SKM-1 (cell line): ENCODE data around the gene BYSL.
"Not testable (repeated sequence)": the region's sequence is repeated elsewhere in the genome, so short reads cannot be mapped to it uniquely, and the experiment has no call there.

ENCODE experiments used
- DNase-seq: peaks from one replicate; lab custom pipeline; 2025; ENCODE audit not compliant: unreplicated experiment; lab: John Stamatoyannopoulos, UW

BYSL gene

GRCh38 chr6:41941280-41942066 is 20.2 kb downstream of the BYSL start, which contains the start of gene CCND3:
Gene CCND3 (minus strand): TSS chr6:41941808. CDS start chr6:41941649, 159 bp downstream.
- DNase-seq: peak; percentile 88

- no peak for DNase-seq
Observed at GRCh38 chr6:41942067-41942851, 21.0 kb downstream of the BYSL start.

- DNase-seq: not testable (repeated sequence)
Observed at GRCh38 chr6:41942882-41943281, 21.6 kb downstream of the BYSL start.

- DNase-seq: no peak
Observed at GRCh38 chr6:41943456-41943855, 22.2 kb downstream of the BYSL start.

- DNase-seq: no peak
Observed at GRCh38 chr6:41947581-41948220, 26.4 kb downstream of the BYSL start.

- DNase-seq: no peak
Observed at GRCh38 chr6:41954668-41955067, 33.4 kb downstream of the BYSL start.

- no peak for DNase-seq
Observed at GRCh38 chr6:41955412-41955811, 34.1 kb downstream of the BYSL start.

GRCh38 chr6:41957117-41957516 is 35.8 kb downstream of the BYSL start:
- DNase-seq: no peak

- DNase-seq: no peak
Observed at GRCh38 chr6:41958022-41958856, 36.9 kb downstream of the BYSL start.

- DNase-seq: no peak
Observed at GRCh38 chr6:41960028-41960427, 38.7 kb downstream of the BYSL start.

- DNase-seq: no peak
Observed at GRCh38 chr6:41963371-41963770, 42.1 kb downstream of the BYSL start.

- DNase-seq: no peak
Observed at GRCh38 chr6:41964201-41964887, 43.0 kb downstream of the BYSL start.

- DNase-seq: no peak
Observed at GRCh38 chr6:41965429-41966213, 44.3 kb downstream of the BYSL start.

GRCh38 chr6:41966214-41966920 is 45.1 kb downstream of the BYSL start:
- DNase-seq: no peak

- DNase-seq: no peak
Observed at GRCh38 chr6:41966961-41967311, 45.6 kb downstream of the BYSL start.

GRCh38 chr6:41967312-41968287 is 46.3 kb downstream of the BYSL start:
- no peak for DNase-seq

- DNase-seq: peak; percentile 76
Observed at GRCh38 chr6:41970436-41970846, 49.1 kb downstream of the BYSL start.

- no peak for DNase-seq
Observed at GRCh38 chr6:41972826-41973225, 51.5 kb downstream of the BYSL start.
